ENCODE data around the gene DKC1. TPM values are rescaled to one million over a fixed set of nuclear protein-coding genes. Genes with fewer than 3 reads are reported as not detected.
"Not testable (repeated sequence)": the region's sequence is repeated elsewhere in the genome, so short reads cannot be mapped to it uniquely, and the experiment has no call there.

The DKC1 gene
- polyA plus RNA-seq, 12 donors: 30.7 to 73.0 (median 39.4) TPM; not detected in 1

DNA sequence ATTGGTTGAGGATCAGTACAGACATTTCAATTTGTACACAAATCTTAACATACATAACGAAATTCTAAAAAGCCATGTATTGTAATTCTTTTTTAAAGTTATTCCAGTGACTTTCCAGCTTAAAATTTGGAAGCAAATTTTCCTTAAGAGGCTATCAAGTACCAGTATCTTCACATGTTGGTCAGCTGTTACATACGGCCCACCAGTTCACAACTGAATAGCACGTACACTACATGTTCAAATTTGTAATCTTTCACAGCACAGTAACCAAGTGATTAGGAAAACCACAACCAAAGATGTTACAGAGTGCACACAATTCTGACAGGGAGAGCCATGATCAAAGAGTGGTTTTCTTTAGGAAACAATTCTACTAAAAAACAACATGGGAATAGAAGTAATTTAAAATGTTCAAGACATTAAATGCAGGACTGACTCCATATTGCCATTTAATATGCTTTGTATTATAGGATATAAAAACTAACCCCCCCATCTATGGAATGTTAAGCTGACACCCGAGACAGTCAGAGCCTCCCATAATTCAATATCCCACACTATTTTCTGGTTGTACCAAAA is 53.7 kb downstream of the DKC1 start:
- DNase-seq: not testable (repeated sequence)

GRCh38 chrX:154817048-154817618 is 54.5 kb downstream of the DKC1 start:
- DNase-seq: not testable (repeated sequence)

DNA sequence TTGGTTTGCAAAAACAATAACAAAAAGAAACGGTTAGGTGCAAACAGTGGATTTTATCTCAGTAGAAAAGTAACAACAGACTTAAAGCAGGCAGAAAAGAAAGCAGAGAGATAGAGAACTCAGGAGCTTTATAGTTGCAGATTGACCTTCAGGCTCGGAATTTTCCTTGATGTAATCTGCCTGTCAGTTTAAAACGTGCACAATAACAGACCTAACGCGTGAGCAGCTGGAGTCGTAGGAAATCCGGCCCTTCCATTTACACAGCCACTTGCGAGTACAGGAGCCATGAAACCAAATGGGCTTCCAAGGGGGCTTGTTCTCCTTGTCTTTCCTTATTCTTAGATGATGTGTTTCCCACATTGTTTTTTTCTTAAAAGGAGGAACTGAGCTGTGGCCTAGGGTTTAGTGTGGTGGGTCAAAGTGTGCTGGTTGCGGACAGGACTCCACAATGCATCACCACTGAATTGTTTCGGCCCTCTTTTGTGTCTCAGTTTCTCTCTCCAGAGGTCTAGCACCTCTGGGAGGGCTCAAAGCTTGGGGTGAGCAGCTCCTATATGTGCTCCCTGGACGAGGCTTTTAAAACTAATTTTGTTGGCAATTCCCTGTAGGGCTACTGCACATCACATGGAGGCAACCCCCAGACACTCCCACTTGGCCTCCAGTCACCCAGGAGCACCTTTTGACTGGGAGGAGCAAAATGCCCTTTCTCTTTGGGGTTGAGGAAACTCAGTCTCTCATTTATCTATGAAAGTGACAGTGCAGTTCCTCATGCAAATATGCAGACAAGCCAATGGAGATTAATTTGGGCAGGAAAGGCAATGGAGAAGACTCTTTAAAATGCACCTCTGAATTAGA is 56.5 kb downstream of the DKC1 start:
- no peak for DNase-seq

- no peak for DNase-seq
Measured at GRCh38 chrX:154819771-154820341, 57.2 kb downstream of the DKC1 start.

DNA sequence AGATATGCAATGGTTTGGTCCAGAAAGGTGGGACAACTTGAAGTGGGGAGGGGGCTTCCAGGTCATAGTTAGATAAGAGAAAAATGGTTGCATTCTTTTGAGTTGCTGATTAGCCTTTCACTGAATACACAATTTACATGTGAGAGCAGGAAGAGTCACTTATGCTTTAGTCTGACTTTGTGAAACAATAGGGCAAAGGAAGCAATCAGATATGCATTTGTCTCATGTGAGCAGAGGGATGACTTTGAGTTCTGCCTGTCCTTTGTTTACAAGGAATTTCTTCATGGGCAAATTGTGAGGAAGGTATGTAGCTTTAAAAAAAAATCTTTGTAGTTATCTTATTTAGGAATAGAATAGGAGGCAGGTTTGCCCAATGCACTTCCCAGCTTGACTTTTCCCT is 58.9 kb downstream of the DKC1 start:
- DNase-seq: no peak

GRCh38 chrX:154822029-154822428 is 59.4 kb downstream of the DKC1 start:
- no peak for DNase-seq

DNA sequence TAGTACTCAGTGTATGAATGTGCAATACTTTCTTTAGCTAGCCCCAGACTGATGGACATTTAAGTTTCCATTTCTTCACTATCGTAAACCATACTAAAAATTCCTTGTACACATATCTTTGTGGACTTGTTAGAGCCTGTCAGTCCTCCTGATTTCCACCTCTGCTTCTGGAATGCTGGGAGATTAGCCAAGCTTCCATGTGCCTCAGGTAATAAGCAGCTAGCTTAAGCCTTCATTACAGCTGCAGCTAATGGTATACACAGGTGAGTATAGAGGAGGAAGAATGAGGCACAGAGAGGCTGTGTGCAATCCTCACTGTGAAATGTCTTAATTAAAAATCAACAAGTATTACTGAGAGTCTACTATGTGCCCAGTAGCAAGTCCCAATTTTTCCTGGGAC is 62.0 kb downstream of the DKC1 start:
- DNase-seq: no peak

DNA sequence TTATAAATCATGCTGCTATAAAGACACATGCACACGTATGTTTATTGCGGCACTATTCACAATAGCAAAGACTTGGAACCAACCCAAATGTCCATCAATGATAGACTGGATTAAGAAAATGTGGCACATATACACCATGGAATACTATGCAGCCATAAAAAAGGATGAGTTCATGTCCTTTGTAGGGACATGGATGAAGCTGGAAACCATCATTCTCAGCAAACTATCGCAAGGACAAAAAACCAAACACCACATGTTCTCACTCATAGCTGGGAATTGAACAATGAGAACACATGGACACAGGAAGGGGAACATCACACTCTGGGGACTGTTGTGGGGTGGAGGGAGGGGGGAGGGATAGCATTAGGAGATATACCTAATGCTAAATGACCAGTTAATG is 62.9 kb downstream of the DKC1 start:
- DNase-seq: not testable (repeated sequence)

Other genes with a start within 250 kb of the DKC1 start
- 10 to 100 TPM in 11 of 12 donors, not detected in 1; 19.6 to 87.7 (median 25.8) TPM for gene FAM3A, start 246.6 kb upstream of the DKC1 start, polyA plus RNA-seq (ENCODE audit: insufficient read length in 12 of 12)
- 10 to 100 TPM in 8 of 12 donors, 1 to 10 TPM in 3, not detected in 1; 8.5 to 41.0 (median 11.9) TPM for gene G6PD, start 216.0 kb upstream of the DKC1 start, polyA plus RNA-seq (ENCODE audit: insufficient read length in 12 of 12)
- gene IKBKG, start 215.2 kb upstream of the DKC1 start, polyA plus RNA-seq (ENCODE audit: insufficient read length in 12 of 12): 10 to 100 TPM in 10 of 12 donors, 1 to 10 TPM in 1, not detected in 1; 9.6 to 16.6 (median 12.3) TPM
- not detected for gene CTAG1A, start 177.7 kb upstream of the DKC1 start, polyA plus RNA-seq (ENCODE audit: insufficient read length in 12 of 12)
- gene CTAG1B, start 143.6 kb upstream of the DKC1 start, polyA plus RNA-seq (ENCODE audit: insufficient read length in 12 of 12): not detected
- not detected for gene CTAG2, start 109.3 kb upstream of the DKC1 start, polyA plus RNA-seq (ENCODE audit: insufficient read length in 12 of 12)
- 10 to 100 TPM in 1 of 12 donors, 1 to 10 TPM in 10, not detected in 1; 3.9 to 17.1 (median 6.4) TPM for gene GAB3, start 11.8 kb upstream of the DKC1 start, polyA plus RNA-seq (ENCODE audit: insufficient read length in 12 of 12)
- 10 to 100 TPM in 11 of 12 donors, not detected in 1; 13.0 to 51.0 (median 19.6) TPM for gene MPP1, start 42.6 kb downstream of the DKC1 start, polyA plus RNA-seq (ENCODE audit: insufficient read length in 12 of 12)
- gene SMIM9, start 71.8 kb downstream of the DKC1 start, polyA plus RNA-seq (ENCODE audit: insufficient read length in 12 of 12): not detected
- 10 to 100 TPM in 6 of 12 donors, 1 to 10 TPM in 5, not detected in 1; 6.1 to 29.8 (median 10.6) TPM for gene F8A1, start 123.5 kb downstream of the DKC1 start, polyA plus RNA-seq (ENCODE audit: insufficient read length in 12 of 12)